Measurements from ENCODE around the gene FGGY. TPM values are rescaled to one million over a fixed set of nuclear protein-coding genes. Genes with fewer than 3 reads are reported as not detected.
A peak's percentile ranks its signal among the peaks of the same experiment; 100 is the strongest.

Gene FGGY
- total and polyA plus RNA-seq, 4 donors = 16.0 to 67.0 (median 43.4) TPM

DNA sequence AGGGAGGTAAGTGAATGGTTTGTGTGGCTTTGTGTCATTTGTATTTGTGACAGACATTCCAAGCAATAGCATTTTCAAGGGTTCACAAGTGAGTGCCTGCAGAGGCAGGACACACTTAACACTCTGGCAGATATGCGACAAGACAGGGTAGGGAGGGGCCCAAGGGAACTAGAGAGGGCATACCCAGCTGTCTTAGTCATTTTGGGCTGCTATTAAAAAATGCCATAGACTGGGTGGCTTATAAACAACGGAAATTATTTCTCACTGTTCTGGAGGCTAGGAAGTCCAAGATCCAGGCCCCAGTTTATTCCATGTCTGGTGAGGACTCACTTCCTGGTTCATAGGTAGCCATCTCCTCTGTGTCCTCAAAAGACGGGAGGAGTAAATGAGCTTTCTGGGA, 137.4 kb downstream of the FGGY start:
- Histone ChIP-seq H3K9me3 (ENCODE audit: control insufficient read depth in 4 of 4, low read length in 3 of 4) (no peaks in the 10 kb centered on the region), H3K27me3 (ENCODE audit: control insufficient read depth in 4 of 4, insufficient read depth in 4 of 4, low read length in 3 of 4) (no peaks in the 10 kb centered on the region), H3K9ac (ENCODE audit: low read depth in 1 of 2, low read length in 2 of 2) (no peak overlapping the region), H3K36me3 (ENCODE audit: control insufficient read depth in 4 of 4, insufficient read depth in 3 of 4, low read depth in 1 of 4, low read length in 3 of 4) (no peaks in the 10 kb centered on the region), H3K4me1 (ENCODE audit: control insufficient read depth in 4 of 4, insufficient read depth in 4 of 4, low read length in 3 of 4) (peaks cover 4 to 42% (median 19%) of the 10 kb centered on the region in 4 donors), H3K4me3 (ENCODE audit: low read depth in 1 of 3, low read length in 3 of 3) (no peak overlapping the region), H3K27ac (ENCODE audit: low read depth in 1 of 2, low read length in 2 of 2) (no peak overlapping the region)
- no peak for DNase-seq (ENCODE audit: low spot score)
- no peak for TF ChIP-seq JUND (IDR thresholded peaks at IDR 0.05)
- no peak for TF ChIP-seq RAD21 (IDR thresholded peaks at IDR 0.05)
- TF ChIP-seq, protein P1, sequence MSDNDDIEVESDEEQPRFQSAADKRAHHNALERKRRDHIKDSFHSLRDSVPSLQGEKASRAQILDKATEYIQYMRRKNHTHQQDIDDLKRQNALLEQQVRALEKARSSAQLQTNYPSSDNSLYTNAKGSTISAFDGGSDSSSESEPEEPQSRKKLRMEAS (IDR thresholded peaks at IDR 0.05) = no peak
- TF ChIP-seq SP1 (IDR thresholded peaks at IDR 0.05) = no peak
- no peak for TF ChIP-seq HNF4G (IDR thresholded peaks at IDR 0.05)
- no peak for TF ChIP-seq FOXA1 (IDR thresholded peaks at IDR 0.05)
- TF ChIP-seq, protein P2, sequence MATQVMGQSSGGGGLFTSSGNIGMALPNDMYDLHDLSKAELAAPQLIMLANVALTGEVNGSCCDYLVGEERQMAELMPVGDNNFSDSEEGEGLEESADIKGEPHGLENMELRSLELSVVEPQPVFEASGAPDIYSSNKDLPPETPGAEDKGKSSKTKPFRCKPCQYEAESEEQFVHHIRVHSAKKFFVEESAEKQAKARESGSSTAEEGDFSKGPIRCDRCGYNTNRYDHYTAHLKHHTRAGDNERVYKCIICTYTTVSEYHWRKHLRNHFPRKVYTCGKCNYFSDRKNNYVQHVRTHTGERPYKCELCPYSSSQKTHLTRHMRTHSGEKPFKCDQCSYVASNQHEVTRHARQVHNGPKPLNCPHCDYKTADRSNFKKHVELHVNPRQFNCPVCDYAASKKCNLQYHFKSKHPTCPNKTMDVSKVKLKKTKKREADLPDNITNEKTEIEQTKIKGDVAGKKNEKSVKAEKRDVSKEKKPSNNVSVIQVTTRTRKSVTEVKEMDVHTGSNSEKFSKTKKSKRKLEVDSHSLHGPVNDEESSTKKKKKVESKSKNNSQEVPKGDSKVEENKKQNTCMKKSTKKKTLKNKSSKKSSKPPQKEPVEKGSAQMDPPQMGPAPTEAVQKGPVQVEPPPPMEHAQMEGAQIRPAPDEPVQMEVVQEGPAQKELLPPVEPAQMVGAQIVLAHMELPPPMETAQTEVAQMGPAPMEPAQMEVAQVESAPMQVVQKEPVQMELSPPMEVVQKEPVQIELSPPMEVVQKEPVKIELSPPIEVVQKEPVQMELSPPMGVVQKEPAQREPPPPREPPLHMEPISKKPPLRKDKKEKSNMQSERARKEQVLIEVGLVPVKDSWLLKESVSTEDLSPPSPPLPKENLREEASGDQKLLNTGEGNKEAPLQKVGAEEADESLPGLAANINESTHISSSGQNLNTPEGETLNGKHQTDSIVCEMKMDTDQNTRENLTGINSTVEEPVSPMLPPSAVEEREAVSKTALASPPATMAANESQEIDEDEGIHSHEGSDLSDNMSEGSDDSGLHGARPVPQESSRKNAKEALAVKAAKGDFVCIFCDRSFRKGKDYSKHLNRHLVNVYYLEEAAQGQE (IDR thresholded peaks at IDR 0.05) = no peak
- no peak for TF ChIP-seq TAF1 (conservative IDR thresholded peaks at IDR 0.05)
- TF ChIP-seq, protein P3, sequence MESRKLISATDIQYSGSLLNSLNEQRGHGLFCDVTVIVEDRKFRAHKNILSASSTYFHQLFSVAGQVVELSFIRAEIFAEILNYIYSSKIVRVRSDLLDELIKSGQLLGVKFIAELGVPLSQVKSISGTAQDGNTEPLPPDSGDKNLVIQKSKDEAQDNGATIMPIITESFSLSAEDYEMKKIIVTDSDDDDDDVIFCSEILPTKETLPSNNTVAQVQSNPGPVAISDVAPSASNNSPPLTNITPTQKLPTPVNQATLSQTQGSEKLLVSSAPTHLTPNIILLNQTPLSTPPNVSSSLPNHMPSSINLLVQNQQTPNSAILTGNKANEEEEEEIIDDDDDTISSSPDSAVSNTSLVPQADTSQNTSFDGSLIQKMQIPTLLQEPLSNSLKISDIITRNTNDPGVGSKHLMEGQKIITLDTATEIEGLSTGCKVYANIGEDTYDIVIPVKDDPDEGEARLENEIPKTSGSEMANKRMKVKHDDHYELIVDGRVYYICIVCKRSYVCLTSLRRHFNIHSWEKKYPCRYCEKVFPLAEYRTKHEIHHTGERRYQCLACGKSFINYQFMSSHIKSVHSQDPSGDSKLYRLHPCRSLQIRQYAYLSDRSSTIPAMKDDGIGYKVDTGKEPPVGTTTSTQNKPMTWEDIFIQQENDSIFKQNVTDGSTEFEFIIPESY (IDR thresholded peaks at IDR 0.05) = no peak
- no peak for TF ChIP-seq YY1 (IDR thresholded peaks at IDR 0.05)
- TF ChIP-seq NR2F2 (IDR thresholded peaks at IDR 0.05) = no peak
- TF ChIP-seq HNF4A (conservative IDR thresholded peaks at IDR 0.05) = no peak
- TF ChIP-seq, protein P4, sequence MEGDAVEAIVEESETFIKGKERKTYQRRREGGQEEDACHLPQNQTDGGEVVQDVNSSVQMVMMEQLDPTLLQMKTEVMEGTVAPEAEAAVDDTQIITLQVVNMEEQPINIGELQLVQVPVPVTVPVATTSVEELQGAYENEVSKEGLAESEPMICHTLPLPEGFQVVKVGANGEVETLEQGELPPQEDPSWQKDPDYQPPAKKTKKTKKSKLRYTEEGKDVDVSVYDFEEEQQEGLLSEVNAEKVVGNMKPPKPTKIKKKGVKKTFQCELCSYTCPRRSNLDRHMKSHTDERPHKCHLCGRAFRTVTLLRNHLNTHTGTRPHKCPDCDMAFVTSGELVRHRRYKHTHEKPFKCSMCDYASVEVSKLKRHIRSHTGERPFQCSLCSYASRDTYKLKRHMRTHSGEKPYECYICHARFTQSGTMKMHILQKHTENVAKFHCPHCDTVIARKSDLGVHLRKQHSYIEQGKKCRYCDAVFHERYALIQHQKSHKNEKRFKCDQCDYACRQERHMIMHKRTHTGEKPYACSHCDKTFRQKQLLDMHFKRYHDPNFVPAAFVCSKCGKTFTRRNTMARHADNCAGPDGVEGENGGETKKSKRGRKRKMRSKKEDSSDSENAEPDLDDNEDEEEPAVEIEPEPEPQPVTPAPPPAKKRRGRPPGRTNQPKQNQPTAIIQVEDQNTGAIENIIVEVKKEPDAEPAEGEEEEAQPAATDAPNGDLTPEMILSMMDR (IDR thresholded peaks at IDR 0.05; ENCODE audit: low read depth, low read length, missing input control) = no peak
- TF ChIP-seq, protein P5, sequence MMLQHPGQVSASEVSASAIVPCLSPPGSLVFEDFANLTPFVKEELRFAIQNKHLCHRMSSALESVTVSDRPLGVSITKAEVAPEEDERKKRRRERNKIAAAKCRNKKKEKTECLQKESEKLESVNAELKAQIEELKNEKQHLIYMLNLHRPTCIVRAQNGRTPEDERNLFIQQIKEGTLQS (IDR thresholded peaks at IDR 0.05) = no peak
- no peak for TF ChIP-seq EGR1 (IDR thresholded peaks at IDR 0.05; ENCODE audit: low read depth in 2 of 2)
- WGBS = 91% methylated on average over 3 of the region's 3 CpGs

DNA sequence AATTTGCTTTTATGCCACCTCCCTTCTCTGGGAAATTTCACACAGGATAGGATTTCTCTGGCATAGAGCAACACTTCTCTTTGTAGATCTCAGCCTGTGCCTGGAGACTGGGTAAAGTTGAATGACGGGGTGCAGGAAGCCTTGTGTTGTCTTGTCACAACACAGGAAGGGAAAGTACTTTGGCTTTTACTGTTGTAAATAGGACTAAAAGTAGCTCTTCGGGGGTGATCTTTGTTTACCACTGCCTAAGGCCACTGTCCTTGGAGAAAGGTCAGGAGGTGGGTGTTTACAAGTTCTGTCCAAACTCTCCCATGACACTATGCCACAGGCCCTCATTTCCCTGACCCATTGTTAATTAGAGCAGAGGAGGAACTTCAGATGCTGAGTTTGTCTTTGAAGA, 139.7 kb downstream of the FGGY start:
- H3K4me1 ChIP-seq (ENCODE audit: control insufficient read depth in 4 of 4, insufficient read depth in 4 of 4, low read length in 3 of 4) = peaks cover 4 to 42% (median 19%) of the 10 kb centered on the region in 4 donors
- WGBS = 26% methylated on average over 2 of the region's 2 CpGs
- H3K9me3 ChIP-seq (ENCODE audit: control insufficient read depth in 4 of 4, low read length in 3 of 4) = no peaks in the 10 kb centered on the region
- DNase-seq (ENCODE audit: low spot score) = no peak
- TF ChIP-seq YY1 (IDR thresholded peaks at IDR 0.05) (no peak), HNF4A (conservative IDR thresholded peaks at IDR 0.05) (peak; percentile 5 to 7), NR2F2 (IDR thresholded peaks at IDR 0.05) (peak; percentile 65), RXRA (IDR thresholded peaks at IDR 0.05) (peak; percentile 59 to 78), GABPA (IDR thresholded peaks at IDR 0.05 in 1 of 2, conservative IDR thresholded peaks at IDR 0.05 in 1 of 2) (no peak), RAD21 (IDR thresholded peaks at IDR 0.05) (peak in 1 of 2 donors; percentile 9), SP1 (IDR thresholded peaks at IDR 0.05) (peak; percentile 32), FOXA1 (IDR thresholded peaks at IDR 0.05) (no peak)
- TF ChIP-seq, protein P1 (IDR thresholded peaks at IDR 0.05) = no peak
- H3K27ac ChIP-seq (ENCODE audit: low read depth in 1 of 2, low read length in 2 of 2) = peak overlapping the region; percentile 24 to 49
- no peak overlapping the region for H3K4me3 ChIP-seq (ENCODE audit: low read depth in 1 of 3, low read length in 3 of 3)
- no peaks in the 10 kb centered on the region for H3K27me3 ChIP-seq (ENCODE audit: control insufficient read depth in 4 of 4, insufficient read depth in 4 of 4, low read length in 3 of 4)
- no peaks in the 10 kb centered on the region for H3K36me3 ChIP-seq (ENCODE audit: control insufficient read depth in 4 of 4, insufficient read depth in 3 of 4, low read depth in 1 of 4, low read length in 3 of 4)
- no peak overlapping the region for H3K9ac ChIP-seq (ENCODE audit: low read depth in 1 of 2, low read length in 2 of 2)

Measured in liver (tissue), 9 donors.